K562 (cell line): ENCODE measurements around the gene ALDH1A3. TPM values are rescaled to one million over a fixed set of nuclear protein-coding genes. Genes with fewer than 3 reads are reported as not detected.

Source experiments
- ATAC-seq: fragments of 200-7000 bp; cut with Tn5 transposase; 3 replicates; pipeline ENCODE4 v1.9.1; 2020; ENCODE audit warnings: moderate library complexity
- BruUV-seq: library from RNA; stranded (reverse); fragments of 400-500 nt; replicated peaks from 2 replicates; lab custom pipeline; 2021; lab: Mats Ljungman, UMichigan
- CTCF ChIA-PET: fragments of 300-600 bp; formaldehyde crosslinking; extraction: SDS; loops from one replicate; lab custom pipeline; 2021; ENCODE audit warnings: low intra/inter-chr PET ratio; lab: Yijun Ruan, JAX
- POLR2A ChIA-PET: fragments of 300-600, 350-650 bp; sonication (Branson Sonifier 250); formaldehyde crosslinking; extraction: SDS; loops from one replicate; lab custom pipeline; 2021; ENCODE audit warnings: antibody characterized with exemption, inconsistent platforms; lab: Yijun Ruan, JAX
- DNase-seq, 4 experiments: peaks; one replicate each; pipeline versions ENCODE4 v3.0.0 to v3.0.0-alpha.2; 2011 to 2018; ENCODE audit warnings: low spot score in 3 of 4, mixed read lengths in 3 of 4; ENCODE audit errors: extremely low read depth in 1 of 4
- FAIRE-seq: peaks from 2 replicates; lab custom pipeline; 2011; peaks lifted over from hg19 to GRCh38; lab: Jason Lieb, UNC
- H2AFZ ChIP-seq: 2 replicates; pipeline ENCODE4 v1.6.0; 2011; ENCODE audit warnings: low read depth, low read length, control low read depth, inconsistent platforms
- H3K27ac ChIP-seq: fragments of 200-600 bp; 3 replicates; pipeline ENCODE4 v1.8.0; 2011; ENCODE audit warnings: low read depth, mild to moderate bottlenecking, control low read depth, inconsistent platforms, low read length, moderate library complexity, mixed read lengths; ENCODE audit errors: extremely low read depth
- H3K27me3 ChIP-seq, 2 experiments: fragments of 300-600 bp in 1 of 2; 2 replicates in 1 of 2; 3 replicates in 1 of 2; pipeline versions ENCODE4 v1.6.0 to v1.8.0; 2011; ENCODE audit warnings: inconsistent platforms in 2 of 2, low read length in 2 of 2, mild to moderate bottlenecking in 1 of 2, mixed read lengths in 1 of 2, moderate library complexity in 1 of 2; ENCODE audit not compliant: control insufficient read depth in 2 of 2, insufficient read depth in 2 of 2
- H3K36me3 ChIP-seq: fragments of 300-600 bp; 3 replicates; pipeline ENCODE4 v1.8.0; 2011; ENCODE audit warnings: mild to moderate bottlenecking, low read length, inconsistent platforms; ENCODE audit not compliant: control insufficient read depth, insufficient read depth
- H3K4me1 ChIP-seq, 2 experiments: fragments of 200-600 bp in 1 of 2; replicated peaks in 1 of 2; 2 replicates in 1 of 2; 3 replicates in 1 of 2; pipeline versions ENCODE4 v1.5.1 to v1.8.0; 2011; ENCODE audit warnings: inconsistent platforms in 2 of 2, low read length in 2 of 2, mild to moderate bottlenecking in 1 of 2, mixed read lengths in 1 of 2, moderate library complexity in 1 of 2; ENCODE audit not compliant: control insufficient read depth in 2 of 2, insufficient read depth in 2 of 2
- H3K4me2 ChIP-seq: 2 replicates; pipeline ENCODE4 v1.6.1; 2011; ENCODE audit warnings: low read length, control low read depth, inconsistent platforms, mixed read lengths; ENCODE audit not compliant: insufficient read depth
- H3K4me3 ChIP-seq: fragments of 200-600 bp; sonication (generic), shearing (Covaris generic); 2 replicates; pipeline ENCODE4 v1.5.1; 2016; ENCODE audit warnings: control low read depth, inconsistent platforms
- H3K79me2 ChIP-seq: fragments of 200-600 bp; 3 replicates; pipeline ENCODE4 v1.8.0; 2011; ENCODE audit warnings: low read length, inconsistent platforms; ENCODE audit not compliant: control insufficient read depth, insufficient read depth
- H3K9ac ChIP-seq, 2 experiments: 2 replicates each; pipeline versions ENCODE4 v1.6.0 to v1.6.1; 2011; ENCODE audit warnings: low read depth in 2 of 2, low read length in 2 of 2, control low read depth in 1 of 2, inconsistent platforms in 1 of 2, mild to moderate bottlenecking in 1 of 2, mixed read lengths in 1 of 2; ENCODE audit not compliant: insufficient read depth in 1 of 2
- H3K9me1 ChIP-seq: one replicate; pipeline ENCODE4 v1.6.0; 2011; ENCODE audit warnings: inconsistent platforms, mild to moderate bottlenecking, low read length, moderate library complexity; ENCODE audit not compliant: control insufficient read depth, insufficient read depth
- H3K9me3 ChIP-seq: replicated peaks from 2 replicates; pipeline ENCODE4 v1.5.1; 2011; ENCODE audit warnings: low read depth, low read length, inconsistent platforms; ENCODE audit not compliant: control insufficient read depth, insufficient read depth
- H4K20me1 ChIP-seq: replicated peaks from 2 replicates; pipeline ENCODE4 v1.6.1; 2011; ENCODE audit warnings: low read length, inconsistent platforms, mixed read lengths; ENCODE audit not compliant: control insufficient read depth, insufficient read depth
- AFF4 ChIP-seq: sonication (generic); formaldehyde crosslinking; IDR thresholded peaks from 2 replicates; pipeline ENCODE4 v1.8.0; 2023; ENCODE audit warnings: mild to moderate bottlenecking, missing genetic modification reagents
- CHD1 ChIP-seq: fragments of 200-600 bp; sonication (generic); IDR thresholded peaks from one replicate; pipeline ENCODE4 v1.6.1; 2012; ENCODE audit warnings: mild to moderate bottlenecking, moderate library complexity, low read length, inconsistent platforms
- E4F1 ChIP-seq: fragments of 250-450 bp; sonication (Bioruptor Pico); IDR thresholded peaks from 2 replicates; pipeline ENCODE4 v1.5.0; 2021; ENCODE audit warnings: mild to moderate bottlenecking, borderline replicate concordance
- EZH2 ChIP-seq: IDR thresholded peaks from 2 replicates; pipeline ENCODE4 v1.6.1; 2012; ENCODE audit warnings: low read depth, mild to moderate bottlenecking, inconsistent platforms, low read length, borderline replicate concordance
- GATAD2A ChIP-seq: fragments of 450-650 bp; IDR thresholded peaks from 2 replicates; pipeline ENCODE4 v1.6.1; 2017
- HIVEP1 ChIP-seq: fragments of 250-450 bp; sonication (Bioruptor Pico); IDR thresholded peaks from 2 replicates; pipeline ENCODE4 v1.4.0; 2020; ENCODE audit warnings: mild to moderate bottlenecking
- HMBOX1 ChIP-seq: sonication (generic); IDR thresholded peaks from 2 replicates; pipeline ENCODE4 v1.6.1; 2016
- MAFG ChIP-seq: fragments of 450-650 bp; conservative IDR thresholded peaks from 2 replicates; pipeline ENCODE4 v1.6.1; 2016; ENCODE audit warnings: missing genetic modification characterization, missing compliant biosample characterization
- NR2C2 ChIP-seq, 2 experiments: fragments of 200-800 bp in 1 of 2; sonication (Bioruptor generic) in 1 of 2; sonication (generic) in 1 of 2; formaldehyde crosslinking in 1 of 2; IDR thresholded peaks; 2 replicates each; pipeline versions ENCODE4 v1.6.1 to v1.8.0; 2016 to 2022; ENCODE audit warnings: mild to moderate bottlenecking in 1 of 2, missing compliant biosample characterization in 1 of 2, missing genetic modification characterization in 1 of 2, missing genetic modification reagents in 1 of 2
- POLR2H ChIP-seq: IDR thresholded peaks from 2 replicates; pipeline ENCODE4 v1.6.1; 2016; ENCODE audit warnings: missing genetic modification characterization, low read depth, mild to moderate bottlenecking, control low read depth, missing compliant biosample characterization, moderate library complexity
- SMAD3 ChIP-seq: fragments of 450-650 bp; formaldehyde crosslinking; conservative IDR thresholded peaks from 2 replicates; pipeline ENCODE4 v1.4.0; 2020; ENCODE audit warnings: mild to moderate bottlenecking
- TCF3 ChIP-seq: sonication (generic); formaldehyde crosslinking; IDR thresholded peaks from 2 replicates; pipeline ENCODE4 v1.4.0; 2020; ENCODE audit warnings: mild to moderate bottlenecking, missing genetic modification reagents
- TCFL5 ChIP-seq: fragments of 250-450 bp; sonication (Bioruptor Pico); conservative IDR thresholded peaks from 2 replicates; pipeline ENCODE4 v1.6.1; 2021; ENCODE audit warnings: mild to moderate bottlenecking, moderate library complexity, matching md5 sums
- U2AF2 ChIP-seq: fragments of 200-400 bp; formaldehyde crosslinking; optimal IDR thresholded peaks from 2 replicates; pipeline ENCODE3; 2017; ENCODE audit warnings: low read depth, mild to moderate bottlenecking, low read length
- ZNF785 ChIP-seq: fragments of 250-450 bp; sonication (Bioruptor Pico); IDR thresholded peaks from 2 replicates; pipeline ENCODE4 v1.4.0; 2020; ENCODE audit warnings: mild to moderate bottlenecking
- whole genome bisulfite sequencing: fragments of 100-300 bp; shearing (Covaris generic); methylation state at CpG from one replicate; pipeline ENCODE4 v1.1.6; 2016; ENCODE audit warnings: low coverage, mixed read lengths; ENCODE audit not compliant: insufficient coverage; ENCODE audit errors: missing lambda C conversion rate; 5-methylcytosine and 5-hydroxymethylcytosine counted together
- in situ Hi-C: fragments of 300-500 bp; cut with MboI; formaldehyde crosslinking; loops from 4 replicates; pipeline ENCODE4 v1.15.0; 2018; ENCODE audit warnings: inconsistent platforms, mixed read lengths
- intact Hi-C: fragments of 100-400 bp; cut with micrococcal nuclease; formaldehyde crosslinking; loops from 2 replicates; pipeline ENCODE4 v1.14.2; 2022
- polyA plus RNA-seq, 8 experiments: library from polyadenylated mRNA; depleted of rRNA in 4 of 8; stranded (reverse) in 5 of 8; unstranded in 3 of 8; fragments of >200 nt; fragmentation: Nextera tagmentation in 2 of 8; fragmentation: Illumina TruSeq in 1 of 8; extraction: Ambion mirVana in 2 of 8; extraction: Trizol in 1 of 8; gene quantifications; 2 replicates each; pipeline versions ENCODE4 v1.2.1 to v1.2.3, GENCODE V29; 2011 to 2014; ENCODE audit warnings: inconsistent platforms in 1 of 8, missing spikeins in 1 of 8
- total RNA-seq, 7 experiments: library from RNA; depleted of rRNA in 6 of 7; stranded (reverse); fragments of >200 nt in 6 of 7; fragmentation: Illumina TruSeq in 2 of 7; extraction: Trizol in 2 of 7; gene quantifications; 2 replicates each; pipeline versions ENCODE4 v1.2.1 to v1.2.3, GENCODE V29; 2011 to 2021; ENCODE audit warnings: low replicate concordance in 1 of 7

Gene ALDH1A3
- total and polyA plus RNA-seq, 9 of the 15 experiments (the other 6 are each of a cell fraction or from before 2014, with no cell fraction given): 0.38 TPM; not detected in 8

GRCh38 chr15:100881573-100882336, 2.1 kb downstream of the ALDH1A3 start:
- ChIA-PET POLR2A (no interaction called here), CTCF (no interaction called here)
- Histone ChIP-seq H3K9ac (no peak overlapping the region), H3K27ac (no peak overlapping the region), H3K4me2 (no peak overlapping the region), H4K20me1 (no peaks in the 10 kb centered on the region; the same call in 1 of the 2 replicates), H3K4me3 (no peak overlapping the region), H3K9me3 (no peaks in the 10 kb centered on the region), H3K36me3 (no peaks in the 10 kb centered on the region), H3K27me3 (peaks cover 15 to 52% of the 10 kb centered on the region in 2 experiments), H2AFZ (no peak overlapping the region), H3K79me2 (no peaks in the 10 kb centered on the region), H3K9me1 (peaks cover 3% of the 10 kb centered on the region), H3K4me1 (no peaks in the 10 kb centered on the region)
- BruUV-seq: no TSS peak
- WGBS: 2% methylated on average over 14 of the region's 14 CpGs
- in situ Hi-C loops: no loop called here
- ATAC-seq (no peak), DNase-seq (no peak), FAIRE-seq (no peak)
- intact Hi-C loops: no loop called here
- no peak for TF ChIP-seq ZNF785
- no peak for TF ChIP-seq EZH2
- no peak for TF ChIP-seq NR2C2 (CRISPR knock-in tag; IDR thresholded peaks at IDR 0.05)
- TF ChIP-seq NR2C2 (tag; IDR thresholded peaks at IDR 0.05): no peak
- TF ChIP-seq CHD1: no peak
- TF ChIP-seq E4F1 (CRISPR knock-in tag): no peak
- no peak for TF ChIP-seq GATAD2A
- no peak for TF ChIP-seq HMBOX1
- TF ChIP-seq MAFG (tag): no peak
- TF ChIP-seq TCF3 (CRISPR knock-in tag): no peak
- no peak for TF ChIP-seq SMAD3
- TF ChIP-seq U2AF2: no peak
- TF ChIP-seq POLR2H: no peak
- TF ChIP-seq TCFL5 (CRISPR knock-in tag): no peak
- no peak for TF ChIP-seq AFF4
- TF ChIP-seq HIVEP1 (CRISPR knock-in tag): no peak
